GM19328 (cell line): ENCODE data around the gene LUM.

Experiments used
- ATAC-seq: cut with Tn5 transposase; IDR thresholded peaks from one replicate; pipeline ENCODE4 v1.9.1; 2021; ENCODE audit warnings: mild to moderate bottlenecking, moderate library complexity; ENCODE audit not compliant: unreplicated experiment

The LUM gene

GRCh38 chr12:91077228-91077954 is 33.9 kb downstream of the LUM start:
- no peak for ATAC-seq

GRCh38 chr12:91074851-91075250 is 36.4 kb downstream of the LUM start:
- ATAC-seq = no peak

GRCh38 chr12:91074154-91074709 is 37.1 kb downstream of the LUM start:
- no peak for ATAC-seq

DNA sequence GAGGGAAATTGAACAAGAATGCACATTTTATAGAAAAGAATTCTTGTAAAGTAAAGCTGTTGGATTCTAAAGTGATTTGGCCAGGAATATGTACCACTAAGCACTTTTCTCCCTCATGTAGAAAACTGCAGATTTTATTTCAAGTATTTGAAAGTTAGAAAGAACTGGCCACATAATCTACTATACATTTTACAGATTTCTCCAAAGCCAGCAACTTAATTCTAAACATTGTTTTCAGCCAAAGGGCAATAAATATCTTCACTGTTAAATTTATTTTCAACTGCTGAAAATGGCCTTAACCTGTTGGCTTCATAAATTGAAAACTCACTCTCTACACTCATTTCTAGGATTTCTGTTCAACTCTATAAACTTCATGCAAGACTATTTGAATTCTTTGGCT is 37.9 kb downstream of the LUM start:
- ATAC-seq = no peak

- ATAC-seq = no peak
These were observed 38.4 kb downstream of the LUM start for GRCh38 chr12:91072931-91073330.

DNA sequence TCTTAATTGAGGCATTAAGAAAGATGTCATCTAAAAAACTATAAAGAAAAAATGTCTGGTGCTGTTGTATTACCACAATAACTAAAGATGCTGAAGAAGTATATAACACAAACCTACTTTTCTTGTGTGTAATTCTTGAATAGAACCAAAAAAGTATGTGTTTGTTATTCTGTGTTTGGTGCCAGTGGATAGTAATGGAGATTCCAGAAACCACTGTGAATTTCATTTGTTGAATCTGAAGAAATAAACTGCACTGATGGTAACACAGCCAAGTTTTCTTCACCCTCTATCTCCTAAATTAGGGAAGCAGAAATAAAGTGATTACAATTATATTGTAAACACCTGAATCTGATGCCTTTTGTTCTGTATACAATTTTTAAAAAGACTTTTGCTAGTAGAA is 40.4 kb downstream of the LUM start:
- no peak for ATAC-seq

GRCh38 chr12:91065396-91065795 is 45.9 kb downstream of the LUM start:
- ATAC-seq = no peak

DNA sequence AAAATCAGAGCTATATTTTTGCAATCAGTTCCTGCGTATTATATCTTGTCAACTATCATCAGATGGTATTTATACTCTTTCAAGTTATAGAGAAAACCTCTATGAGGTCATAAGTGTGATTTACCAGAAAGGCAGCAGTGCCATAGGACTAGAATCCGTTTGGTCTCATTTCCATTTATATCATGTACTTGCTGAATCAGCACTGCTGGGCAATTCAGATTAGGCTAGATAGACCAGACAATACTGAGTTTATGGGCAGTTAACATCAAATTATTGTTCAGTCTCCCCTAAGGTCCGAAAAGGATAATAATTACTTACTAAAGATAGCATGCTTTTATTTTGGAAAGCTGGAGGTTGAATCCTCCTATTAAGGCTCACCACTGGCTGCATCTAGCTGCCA is 46.7 kb downstream of the LUM start:
- no peak for ATAC-seq

DNA sequence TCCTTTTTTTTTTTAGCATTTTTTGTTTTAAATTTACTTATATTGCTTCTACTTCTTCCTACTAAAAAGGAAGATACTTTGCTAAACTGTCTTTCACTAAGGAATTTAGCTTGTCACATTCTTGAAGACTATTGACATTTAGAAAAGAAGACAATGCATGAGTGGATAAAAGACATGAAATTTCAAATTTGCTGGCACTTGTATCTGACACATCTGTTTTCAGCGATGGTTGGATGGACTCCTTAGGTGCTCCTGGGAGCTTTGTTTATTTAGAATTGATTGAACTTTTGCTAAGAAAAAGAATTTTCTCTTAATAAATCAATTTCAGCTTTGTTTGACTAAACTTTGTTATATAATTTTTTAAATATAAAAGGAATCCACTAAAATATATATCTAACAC is 50.2 kb downstream of the LUM start:
- ATAC-seq = no peak

GRCh38 chr12:91059211-91059610 is 52.1 kb downstream of the LUM start:
- no peak for ATAC-seq

GRCh38 chr12:91058786-91059185 is 52.5 kb downstream of the LUM start:
- ATAC-seq = no peak

DNA sequence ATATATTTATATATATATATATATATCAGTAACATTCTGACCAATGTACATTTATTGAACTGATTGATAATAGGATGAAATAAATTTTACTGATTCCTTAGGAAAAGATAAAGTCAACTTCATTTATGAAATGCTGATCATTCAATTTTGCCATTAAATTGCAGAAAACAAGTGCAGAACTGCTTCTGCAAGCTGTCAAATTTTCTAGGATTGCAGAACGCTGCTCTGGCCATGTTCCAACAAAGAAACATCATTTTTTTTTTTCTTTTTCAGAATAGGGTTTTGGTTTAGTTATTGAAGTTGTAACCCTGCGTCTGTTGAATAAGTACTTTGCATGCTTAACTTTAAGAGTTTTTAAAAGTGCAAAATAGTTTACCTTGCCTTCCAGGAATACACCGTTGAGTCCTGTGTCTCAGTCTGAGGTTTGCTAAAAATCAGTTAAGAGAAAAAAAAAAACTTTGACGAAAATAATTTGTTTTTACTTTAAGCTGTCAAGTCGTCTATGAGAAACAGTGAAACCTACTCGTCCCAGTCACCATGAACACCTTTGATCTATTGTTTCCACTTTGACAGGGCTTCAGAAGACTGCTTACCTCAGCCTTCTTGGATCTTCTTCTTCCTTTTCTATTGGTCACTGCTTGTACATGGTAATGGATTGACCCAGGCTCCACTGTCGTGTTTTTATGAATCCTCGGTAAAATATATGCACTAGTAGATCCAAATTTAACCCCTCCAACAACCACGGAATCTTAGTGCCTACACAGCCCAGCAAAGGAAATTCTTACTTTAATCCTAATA is 53.7 kb downstream of the LUM start, which contains the start of gene KERA:
Gene KERA (minus strand): TSS at position 657 of the 798 bp plus-strand sequence. CDS start 1,743 bp downstream, outside the sequence.
- no peak for ATAC-seq

- no peak for ATAC-seq
These were observed 54.8 kb downstream of the LUM start for GRCh38 chr12:91056488-91056887.

DNA sequence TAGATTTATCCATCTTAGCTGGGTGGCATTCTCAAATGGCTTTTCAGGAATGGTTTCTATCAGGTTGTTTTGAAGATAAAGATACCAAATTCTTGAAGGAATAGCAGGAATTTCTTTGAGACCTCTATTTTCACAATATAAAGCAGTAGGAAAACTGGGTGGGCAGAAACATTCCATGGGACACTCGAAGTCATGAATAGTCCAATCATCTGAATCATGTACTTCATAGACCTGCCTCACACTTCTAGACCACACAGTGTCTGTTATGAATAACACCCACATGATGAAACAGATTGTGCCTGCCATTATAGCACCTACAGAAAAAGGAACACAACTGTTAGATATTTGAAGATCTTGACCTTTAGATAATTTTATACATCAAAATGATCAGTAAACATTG is 55.3 kb downstream of the LUM start:
- ATAC-seq = no peak

GRCh38 chr12:91053951-91054715 is 57.2 kb downstream of the LUM start:
- no peak for ATAC-seq
